Stomach (tissue), 9 donors: Measurements from ENCODE around the gene ECPAS. TPM values are rescaled to one million over a fixed set of nuclear protein-coding genes. Genes with fewer than 3 reads are reported as not detected.

Source experiments
- DNase-seq, 2 donors: peaks; one replicate each; pipeline versions ENCODE4 v3.0.0 to v3.0.0-alpha.2; 2013 to 2019
- H3K27ac ChIP-seq, 5 donors: fragments of 200-600 bp in 4 of 5; sonication (generic) in 4 of 5; one replicate each; pipeline ENCODE4 v1.5.1; 2013 to 2019; ENCODE audit warnings: mild to moderate bottlenecking in 1 of 5, moderate library complexity in 1 of 5
- H3K27me3 ChIP-seq, 3 donors: fragments of 200-600 bp; sonication (generic); one replicate each; pipeline ENCODE4 v1.5.1; 2017 to 2019; ENCODE audit warnings: mixed run types in 1 of 3
- H3K36me3 ChIP-seq, 4 donors: fragments of 200-600 bp; sonication (generic); 1 replicate in 3 of 4; 2 replicates in 1 of 4; pipeline ENCODE4 v1.5.1; 2016 to 2019
- H3K4me1 ChIP-seq, 4 donors: fragments of 200-600 bp; sonication (generic); one replicate each; pipeline ENCODE4 v1.5.1; 2016 to 2019
- H3K4me3 ChIP-seq, 4 donors: fragments of 200-600 bp; sonication (generic) in 3 of 4; one replicate each; pipeline ENCODE4 v1.5.1; 2016 to 2019; ENCODE audit warnings: mild to moderate bottlenecking in 1 of 4
- H3K9me3 ChIP-seq, 4 donors: fragments of 200-600 bp; sonication (generic); one replicate each; pipeline ENCODE4 v1.5.1; 2016 to 2019
- EP300 ChIP-seq: sonication (generic); formaldehyde crosslinking; IDR thresholded peaks from one replicate; pipeline ENCODE4 v1.6.1; 2017; ENCODE audit warnings: antibody characterized with exemption
- POLR2A ChIP-seq, 4 donors: fragments of 450-650 bp; IDR thresholded peaks; one replicate each; pipeline ENCODE4 v1.6.1; 2016; ENCODE audit warnings: antibody characterized with exemption in 4 of 4, control low read depth in 2 of 4, mild to moderate bottlenecking in 1 of 4, moderate library complexity in 1 of 4
- POLR2AphosphoS5 ChIP-seq, 3 donors: sonication (generic); formaldehyde crosslinking; IDR thresholded peaks; one replicate each; pipeline ENCODE4 v1.6.1; 2016; ENCODE audit warnings: antibody characterized with exemption in 3 of 3
- WGBS, 5 donors: extraction: QIAGEN DNeasy Blood & Tissue Kit in 3 of 5; methylation state at CpG; one replicate each; pipeline versions ENCODE4 v1.1.5 to v1.1.7; 2013 to 2018; 5-methylcytosine and 5-hydroxymethylcytosine counted together
- intact Hi-C: fragments of 100-400 bp; cut with DNase I; formaldehyde crosslinking; loops from one replicate; pipeline ENCODE4 v1.15.1; 2023; ENCODE audit warnings: low total_unique reads
- polyA plus RNA-seq, 3 donors: library from polyadenylated mRNA; stranded (reverse); fragments of 200-250 nt; gene quantifications; one replicate each; pipeline ENCODE4 v1.2.3, GENCODE V29; 2013
- total RNA-seq, 5 donors: library from RNA; depleted of rRNA; stranded (reverse); fragments of >200 nt; gene quantifications; one replicate each; pipeline versions ENCODE4 v1.1.0 to v1.2.3, GENCODE V29; 2014 to 2016
- TF ChIP-seq, protein P1 (sequence below), 7 experiments: fragments of 450-650 bp in 4 of 7; fragments of 200-600 bp in 3 of 7; sonication (generic) in 3 of 7; IDR thresholded peaks; one replicate each; pipeline ENCODE4 v1.5.1; 2016 to 2019; ENCODE audit warnings: antibody characterized with exemption in 7 of 7, control low read depth in 2 of 7, mild to moderate bottlenecking in 1 of 7
- donor health status: healthy with polysubstance abuse.
- donor health status: Bipolar disorder and iron deficiency.
- donor health status: healthy.

The ECPAS gene
- total and polyA plus RNA-seq, 8 donors: 13.6 to 147 (median 51.2) TPM

DNA sequence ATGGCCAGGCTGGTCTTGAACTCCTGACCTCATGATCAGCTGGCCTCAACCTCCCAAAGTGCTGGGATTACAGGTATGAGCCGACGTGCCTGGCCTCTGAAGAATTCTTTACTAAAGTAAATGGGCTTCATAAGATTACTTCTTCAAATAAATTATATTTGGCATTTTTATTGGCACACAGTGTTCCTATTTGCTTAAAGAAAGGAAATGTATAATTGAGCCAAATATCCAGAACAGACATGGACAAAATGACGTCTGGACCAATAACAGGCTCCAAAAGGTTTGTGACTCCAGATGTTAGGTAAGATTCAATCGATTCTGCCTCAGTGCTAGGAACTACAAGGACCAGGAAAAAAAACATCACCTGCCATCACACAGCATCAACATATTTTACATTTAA lies 40.7 kb downstream of the ECPAS start:
- Histone ChIP-seq H3K4me1 (peaks cover 0 to 12% (median 4%) of the 10 kb centered on the region in 4 donors), H3K27me3 (no peaks in the 10 kb centered on the region), H3K36me3 (peaks cover 28 to 83% (median 73%) of the 10 kb centered on the region in 4 donors), H3K27ac (no peak overlapping the region), H3K9me3 (no peaks in the 10 kb centered on the region), H3K4me3 (no peak overlapping the region)
- DNase-seq: no peak
- TF ChIP-seq, protein P1, sequence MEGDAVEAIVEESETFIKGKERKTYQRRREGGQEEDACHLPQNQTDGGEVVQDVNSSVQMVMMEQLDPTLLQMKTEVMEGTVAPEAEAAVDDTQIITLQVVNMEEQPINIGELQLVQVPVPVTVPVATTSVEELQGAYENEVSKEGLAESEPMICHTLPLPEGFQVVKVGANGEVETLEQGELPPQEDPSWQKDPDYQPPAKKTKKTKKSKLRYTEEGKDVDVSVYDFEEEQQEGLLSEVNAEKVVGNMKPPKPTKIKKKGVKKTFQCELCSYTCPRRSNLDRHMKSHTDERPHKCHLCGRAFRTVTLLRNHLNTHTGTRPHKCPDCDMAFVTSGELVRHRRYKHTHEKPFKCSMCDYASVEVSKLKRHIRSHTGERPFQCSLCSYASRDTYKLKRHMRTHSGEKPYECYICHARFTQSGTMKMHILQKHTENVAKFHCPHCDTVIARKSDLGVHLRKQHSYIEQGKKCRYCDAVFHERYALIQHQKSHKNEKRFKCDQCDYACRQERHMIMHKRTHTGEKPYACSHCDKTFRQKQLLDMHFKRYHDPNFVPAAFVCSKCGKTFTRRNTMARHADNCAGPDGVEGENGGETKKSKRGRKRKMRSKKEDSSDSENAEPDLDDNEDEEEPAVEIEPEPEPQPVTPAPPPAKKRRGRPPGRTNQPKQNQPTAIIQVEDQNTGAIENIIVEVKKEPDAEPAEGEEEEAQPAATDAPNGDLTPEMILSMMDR (IDR thresholded peaks at IDR 0.05): no peak
- TF ChIP-seq EP300 (no peak), POLR2AphosphoS5 (IDR thresholded peaks at IDR 0.05) (no peak), POLR2A (IDR thresholded peaks at IDR 0.05) (no peak)
- intact Hi-C loops: no loop called here
- 33 to 70% (median 59%) methylated on average over 4 of the region's 4 CpGs for whole genome bisulfite sequencing, 5 donors

DNA sequence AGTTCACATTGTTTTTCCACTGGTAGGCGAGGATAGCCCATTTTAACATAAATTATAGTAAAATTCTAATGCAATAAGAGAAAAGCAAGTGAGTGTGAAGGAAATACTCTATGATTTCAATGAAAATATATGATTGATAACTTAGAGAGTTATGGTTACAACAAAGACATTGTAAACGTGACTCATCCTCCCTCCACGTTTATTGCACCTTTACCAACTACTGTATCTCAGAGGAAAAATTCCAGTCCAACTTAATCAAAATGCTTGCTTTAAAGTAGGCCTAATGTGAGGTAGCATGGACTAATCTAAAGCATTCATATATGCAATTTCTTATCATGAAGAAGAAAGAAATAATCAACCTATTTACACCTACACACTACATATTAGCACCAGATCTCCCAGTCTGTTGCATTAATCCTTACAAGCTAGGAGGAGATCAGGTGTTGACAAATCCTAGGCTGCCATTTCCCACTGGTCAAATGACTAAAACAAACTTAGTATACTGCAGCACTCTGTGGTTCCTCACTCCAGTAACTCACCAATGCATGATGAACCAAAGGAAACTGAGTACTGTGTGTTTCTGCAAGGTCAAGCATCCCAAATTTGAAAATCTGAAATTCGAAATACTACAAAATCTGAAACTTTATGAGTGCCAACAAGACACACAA lies 41.7 kb downstream of the ECPAS start:
- Histone ChIP-seq H3K9me3 (no peaks in the 10 kb centered on the region), H3K27me3 (no peaks in the 10 kb centered on the region), H3K36me3 (peaks cover 32 to 91% (median 81%) of the 10 kb centered on the region in 4 donors), H3K4me3 (no peak overlapping the region), H3K4me1 (peaks cover 0 to 3% (median 0%) of the 10 kb centered on the region in 4 donors), H3K27ac (no peak overlapping the region)
- TF ChIP-seq POLR2A (IDR thresholded peaks at IDR 0.05) (no peak), POLR2AphosphoS5 (IDR thresholded peaks at IDR 0.05) (no peak), EP300 (no peak)
- TF ChIP-seq, protein P1 (IDR thresholded peaks at IDR 0.05): no peak
- WGBS, 5 donors: 84 to 92% (median 88%) methylated on average over 4 of the region's 4 CpGs
- DNase-seq: no peak
- intact Hi-C loops: no loop called here

DNA sequence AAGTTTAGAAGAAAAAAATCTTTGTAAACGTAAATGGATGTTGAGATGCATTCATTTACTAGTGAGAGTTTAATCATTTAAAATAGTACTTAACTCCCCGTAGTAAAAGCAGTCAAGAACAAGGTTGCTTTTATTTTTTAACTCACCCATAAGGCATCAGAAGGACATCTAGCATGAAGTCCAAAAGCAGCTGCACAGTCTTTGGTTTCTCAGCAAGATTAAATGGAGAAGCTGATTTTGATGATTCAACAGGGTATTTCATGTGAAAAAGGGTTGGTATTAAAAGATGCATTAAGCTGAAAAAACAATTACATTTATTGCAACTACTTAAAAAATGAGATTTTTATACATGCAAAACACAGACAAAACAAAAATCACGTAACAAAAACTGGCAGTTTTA lies 44.0 kb downstream of the ECPAS start:
- WGBS, 5 donors: 87 to 97% (median 93%) methylated on average over 3 of the region's 3 CpGs
- no peak overlapping the region for H3K4me3 ChIP-seq
- H3K27ac ChIP-seq: no peak overlapping the region
- H3K9me3 ChIP-seq: no peaks in the 10 kb centered on the region
- H3K27me3 ChIP-seq: no peaks in the 10 kb centered on the region
- intact Hi-C loops: no loop called here
- no peak for DNase-seq
- H3K4me1 ChIP-seq: no peaks in the 10 kb centered on the region
- peaks cover 36 to 94% (median 87%) of the 10 kb centered on the region in 4 donors for H3K36me3 ChIP-seq
- TF ChIP-seq POLR2A (IDR thresholded peaks at IDR 0.05) (no peak), EP300 (no peak), POLR2AphosphoS5 (IDR thresholded peaks at IDR 0.05) (no peak)
- TF ChIP-seq, protein P1 (IDR thresholded peaks at IDR 0.05): no peak

DNA sequence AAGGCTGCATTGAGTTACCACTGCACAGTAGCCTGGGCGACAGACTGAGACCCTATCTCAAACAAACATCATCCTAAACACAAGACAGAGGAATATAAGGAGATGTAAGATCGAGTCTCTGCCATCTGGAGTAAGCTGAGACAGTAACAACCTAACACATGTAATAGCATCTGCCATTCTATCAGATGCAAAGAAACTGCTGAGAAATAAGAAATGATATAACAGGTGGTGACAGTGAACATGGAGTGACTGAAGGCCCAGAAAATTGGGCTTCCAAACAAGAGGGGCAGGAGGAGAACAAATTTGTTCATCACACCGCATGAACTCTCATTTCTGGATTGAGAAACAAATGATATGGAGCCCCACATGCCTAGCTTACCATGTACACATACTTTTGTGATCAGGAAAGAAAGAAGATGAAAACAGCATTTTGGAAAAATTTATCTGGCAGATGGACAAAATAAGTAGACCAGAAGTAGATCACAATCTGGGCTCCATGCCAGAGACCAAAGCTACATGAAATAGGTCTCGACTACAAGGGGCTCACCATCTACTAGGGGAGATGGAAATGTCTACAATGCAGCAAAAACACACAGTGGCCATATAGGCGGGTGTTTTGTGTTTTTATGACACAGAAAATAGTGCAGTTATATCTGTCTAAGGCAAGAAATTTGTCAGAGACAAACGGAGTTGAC lies 45.5 kb downstream of the ECPAS start:
- Histone ChIP-seq H3K4me1 (peaks cover 0 to 4% (median 0%) of the 10 kb centered on the region in 4 donors), H3K4me3 (no peak overlapping the region), H3K36me3 (peaks cover 32 to 95% (median 87%) of the 10 kb centered on the region in 4 donors), H3K9me3 (no peaks in the 10 kb centered on the region), H3K27ac (no peak overlapping the region), H3K27me3 (no peaks in the 10 kb centered on the region)
- DNase-seq: peak in 1 of 2 donors; percentile 21
- 84 to 89% (median 88%) methylated on average over 6 of the region's 6 CpGs for WGBS, 5 donors
- intact Hi-C loops: no loop called here
- TF ChIP-seq, protein P1 (IDR thresholded peaks at IDR 0.05): no peak
